Skeletal muscle satellite cell (primary cell): ENCODE measurements around the gene RPTOR.

Experiments used
- H3K27me3 ChIP-seq: 2 replicates; pipeline ENCODE4 v1.7.0; 2013; ENCODE audit warnings: low read length; ENCODE audit not compliant: control insufficient read depth, insufficient read depth
- H3K36me3 ChIP-seq: 2 replicates; pipeline ENCODE4 v1.7.0; 2013; ENCODE audit warnings: mild to moderate bottlenecking, control low read depth, low read length; ENCODE audit not compliant: insufficient read depth
- H3K4me1 ChIP-seq: 2 replicates; pipeline ENCODE4 v1.7.0; 2013; ENCODE audit warnings: low read length; ENCODE audit not compliant: control insufficient read depth, insufficient read depth
- H3K4me2 ChIP-seq: 2 replicates; pipeline ENCODE4 v1.7.0; 2013; ENCODE audit warnings: mild to moderate bottlenecking, low read length
- H3K4me3 ChIP-seq: 2 replicates; pipeline ENCODE4 v1.7.0; 2013; ENCODE audit warnings: low read length
- H3K9ac ChIP-seq: 2 replicates; pipeline ENCODE4 v1.7.0; 2013; ENCODE audit warnings: mild to moderate bottlenecking, low read depth, low read length, moderate library complexity
- H3K9me3 ChIP-seq: replicated peaks from 2 replicates; pipeline ENCODE4 v1.7.0; 2013; ENCODE audit warnings: mild to moderate bottlenecking, control low read depth, low read length

The RPTOR gene

DNA sequence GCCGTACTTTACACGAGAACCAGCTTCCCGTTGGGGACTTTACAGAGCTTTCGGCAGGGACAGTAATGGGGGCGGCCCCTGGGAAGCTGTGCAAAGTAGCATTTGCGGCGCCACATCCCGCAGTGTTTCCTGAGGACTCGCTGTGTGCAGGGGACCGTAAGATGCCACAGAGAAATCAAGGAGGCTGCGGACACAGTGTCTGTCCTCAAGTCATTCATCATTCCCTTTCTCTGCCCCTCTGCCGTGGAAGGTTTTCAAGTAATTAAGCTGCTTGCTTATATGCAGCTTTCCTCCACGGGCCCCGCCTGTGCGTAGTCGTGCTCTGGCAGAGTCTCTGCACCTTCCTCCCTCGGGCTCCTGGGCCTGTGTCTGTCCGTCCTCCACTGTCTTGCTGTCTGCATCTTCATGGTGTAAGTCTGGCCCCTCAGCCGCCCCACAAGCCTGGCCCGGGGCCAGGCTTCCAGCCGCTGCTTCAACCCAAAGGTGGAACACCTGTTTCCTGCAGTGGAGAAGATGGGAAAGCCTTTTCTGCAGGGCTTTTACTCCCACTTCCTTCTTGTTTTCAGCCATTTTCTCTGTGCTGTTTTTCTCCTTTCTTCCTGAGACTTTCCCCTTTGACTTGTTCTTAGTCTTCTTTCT is 230.1 kb downstream of the RPTOR start:
- H3K36me3 ChIP-seq, result peaks cover 15% of the 10 kb centered on the region
- peaks cover 11% of the 10 kb centered on the region for H3K4me1 ChIP-seq
- no peak overlapping the region for H3K9ac ChIP-seq
- no peak overlapping the region for H3K4me2 ChIP-seq
- no peak overlapping the region for H3K4me3 ChIP-seq
- H3K9me3 ChIP-seq, result no peaks in the 10 kb centered on the region
- no peaks in the 10 kb centered on the region for H3K27me3 ChIP-seq

DNA sequence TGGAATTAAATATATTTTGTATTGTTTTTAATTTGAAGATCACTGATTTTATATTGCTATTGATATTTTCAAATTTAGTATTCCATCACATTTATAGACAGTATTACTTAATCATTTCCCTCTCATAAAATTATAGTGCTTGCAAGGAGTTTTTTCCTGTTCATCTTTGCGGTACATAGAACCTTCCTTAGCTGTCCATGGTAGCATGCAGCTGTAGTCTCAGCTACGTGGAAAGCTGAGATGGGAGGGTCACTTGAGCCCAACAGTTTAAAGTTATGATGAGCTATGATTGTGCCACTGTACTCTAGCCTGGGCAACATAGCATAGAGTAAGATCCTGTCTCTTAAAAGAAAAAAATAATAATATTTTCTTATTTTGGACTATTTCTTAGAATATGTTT is 231.2 kb downstream of the RPTOR start:
- Histone ChIP-seq H3K27me3 (no peaks in the 10 kb centered on the region), H3K4me1 (peaks cover 22% of the 10 kb centered on the region), H3K9me3 (no peaks in the 10 kb centered on the region), H3K4me3 (no peak overlapping the region), H3K4me2 (no peak overlapping the region), H3K36me3 (peaks cover 9% of the 10 kb centered on the region), H3K9ac (no peak overlapping the region)

DNA sequence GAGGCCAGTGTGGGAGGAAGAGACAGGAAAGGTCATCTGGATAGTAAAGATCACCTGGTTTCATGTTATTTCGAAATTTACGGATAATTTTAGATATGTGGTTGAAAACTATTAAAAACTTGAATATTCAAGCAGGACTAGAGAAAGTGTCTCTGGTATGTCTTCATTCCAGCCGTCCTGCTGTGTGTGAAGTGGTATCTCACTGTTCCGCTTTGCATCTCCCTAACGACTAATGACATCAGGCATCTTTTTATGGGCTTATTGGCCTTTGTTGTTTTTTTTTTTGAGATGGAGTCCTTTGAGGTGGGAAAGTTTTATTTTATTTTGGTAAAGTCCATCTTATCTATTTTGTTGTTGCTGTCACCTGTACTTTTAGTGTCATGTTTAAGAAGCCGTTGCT is 232.6 kb downstream of the RPTOR start:
- H3K4me1 ChIP-seq, result peaks cover 22% of the 10 kb centered on the region

DNA sequence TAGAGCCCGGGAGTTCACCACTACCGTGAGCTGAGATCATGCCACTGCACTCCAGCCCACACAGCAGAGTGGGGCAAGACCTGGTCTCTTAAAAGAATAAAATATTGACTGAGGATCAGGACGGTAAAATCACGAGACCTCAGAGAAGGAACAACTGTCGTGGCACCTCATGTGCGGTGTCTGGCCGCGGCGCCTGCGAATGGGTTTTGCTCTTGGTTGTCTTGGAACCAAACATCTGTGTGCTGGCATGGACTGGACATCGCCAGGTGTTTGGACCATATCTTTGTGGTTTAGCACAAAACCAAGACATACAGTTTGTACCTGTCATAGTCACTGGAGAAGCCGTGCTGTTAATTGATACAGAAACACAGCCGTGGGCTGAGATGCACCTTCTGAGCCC is 234.1 kb downstream of the RPTOR start:
- Histone ChIP-seq H3K27me3 (no peaks in the 10 kb centered on the region), H3K9ac (no peak overlapping the region), H3K4me1 (peaks cover 13% of the 10 kb centered on the region), H3K4me3 (no peak overlapping the region), H3K4me2 (no peak overlapping the region), H3K36me3 (peaks cover 5% of the 10 kb centered on the region), H3K9me3 (no peaks in the 10 kb centered on the region)

More for the DNA sequence above, 232.6 kb downstream of the RPTOR start:
- H3K4me2 ChIP-seq, result no peak overlapping the region
- H3K4me3 ChIP-seq, result no peak overlapping the region
- H3K9me3 ChIP-seq, result no peaks in the 10 kb centered on the region
- H3K27me3 ChIP-seq, result no peaks in the 10 kb centered on the region
- H3K36me3 ChIP-seq, result peaks cover 9% of the 10 kb centered on the region
- no peak overlapping the region for H3K9ac ChIP-seq

DNA sequence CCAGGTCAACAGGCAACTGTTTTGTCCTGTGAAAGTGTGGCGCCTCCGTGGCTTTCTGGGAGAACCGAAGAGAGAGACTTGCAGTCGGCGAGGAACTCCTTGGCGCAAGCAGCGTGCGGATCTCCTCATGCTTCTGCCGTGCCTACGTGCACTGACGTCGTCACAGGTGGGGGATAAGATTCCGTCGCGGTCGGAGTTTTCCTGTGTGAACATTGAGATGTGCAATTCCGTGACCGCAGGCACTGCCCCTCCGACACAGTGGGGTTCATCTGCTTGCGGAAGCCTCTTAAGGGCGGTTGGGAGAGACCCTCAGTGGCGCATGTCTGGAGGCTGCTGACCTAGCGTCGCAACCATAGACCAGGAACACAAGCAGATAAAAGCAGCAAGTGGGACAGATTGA is 234.7 kb downstream of the RPTOR start:
- Histone ChIP-seq H3K36me3 (peaks cover 2% of the 10 kb centered on the region), H3K4me3 (no peak overlapping the region)

DNA sequence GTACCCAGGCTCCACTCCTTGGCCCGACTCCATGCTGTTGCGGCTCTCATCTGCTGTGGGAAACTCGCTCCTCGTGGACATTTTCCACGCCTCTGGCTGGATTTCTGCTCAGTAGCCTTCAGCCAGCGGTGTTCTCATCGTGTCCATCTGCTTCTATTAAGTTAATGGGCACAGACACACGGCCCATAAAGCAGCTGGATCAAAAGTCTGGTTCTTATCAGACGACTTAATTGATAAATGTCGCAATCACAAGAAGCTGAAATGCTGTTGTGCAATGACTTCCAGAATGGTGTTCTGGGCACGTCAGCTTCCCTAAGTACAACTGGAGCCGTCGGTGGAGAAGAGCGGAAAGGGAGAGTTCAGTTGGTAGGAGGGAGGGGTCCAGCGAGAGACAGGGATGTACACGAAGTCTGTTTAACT is 235.3 kb downstream of the RPTOR start:
- H3K4me1 ChIP-seq, result peaks cover 13% of the 10 kb centered on the region

More for the DNA sequence above, 234.7 kb downstream of the RPTOR start:
- no peak overlapping the region for H3K4me2 ChIP-seq
- no peaks in the 10 kb centered on the region for H3K9me3 ChIP-seq
- peaks cover 13% of the 10 kb centered on the region for H3K4me1 ChIP-seq
- H3K27me3 ChIP-seq, result no peaks in the 10 kb centered on the region
- H3K9ac ChIP-seq, result no peak overlapping the region

DNA sequence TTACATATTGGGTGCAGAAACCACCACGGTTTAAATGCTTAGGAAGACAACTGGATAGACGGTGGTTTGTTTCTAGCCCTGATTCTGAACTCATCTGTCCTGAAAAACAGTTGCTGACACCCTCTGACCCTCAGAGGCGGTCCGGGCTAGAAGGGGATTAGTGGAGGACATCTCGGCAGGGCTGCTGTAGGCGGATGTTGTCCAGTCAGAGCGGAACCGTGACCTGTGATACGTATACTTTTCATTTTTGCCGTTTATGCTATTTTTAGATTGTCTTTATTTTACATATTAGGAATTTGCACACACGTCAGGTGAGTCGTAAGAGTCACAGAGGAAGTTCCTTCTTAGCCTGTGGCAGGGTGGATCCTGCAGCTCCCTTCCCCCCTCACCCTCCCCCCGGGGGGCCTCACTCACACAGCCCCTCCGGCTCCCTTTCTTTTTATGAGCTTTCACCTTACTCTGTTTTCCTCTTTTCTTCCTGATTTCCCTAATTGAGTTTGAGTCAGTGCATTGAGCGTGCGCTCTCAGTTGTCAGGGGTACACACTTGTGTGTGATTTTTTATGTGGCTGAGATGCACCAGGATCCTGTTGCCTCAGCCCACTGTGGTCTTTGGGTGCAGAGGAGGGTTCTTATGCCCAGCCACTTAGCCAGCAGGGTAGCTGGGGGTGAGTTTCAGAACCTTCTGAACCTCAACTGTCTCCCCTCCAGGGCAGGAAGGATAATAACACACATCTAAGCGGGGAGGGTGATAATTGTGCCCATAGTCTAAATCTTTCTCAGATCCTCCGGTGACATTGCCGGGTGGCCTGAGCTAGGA is 236.0 kb downstream of the RPTOR start:
- Histone ChIP-seq H3K27me3 (no peaks in the 10 kb centered on the region), H3K36me3 (no peaks in the 10 kb centered on the region), H3K4me2 (no peak overlapping the region), H3K4me1 (peaks cover 13% of the 10 kb centered on the region), H3K4me3 (no peak overlapping the region), H3K9ac (no peak overlapping the region), H3K9me3 (no peaks in the 10 kb centered on the region)

More for the DNA sequence above, 235.3 kb downstream of the RPTOR start:
- no peaks in the 10 kb centered on the region for H3K36me3 ChIP-seq
- no peak overlapping the region for H3K4me3 ChIP-seq
- no peaks in the 10 kb centered on the region for H3K27me3 ChIP-seq
- no peak overlapping the region for H3K4me2 ChIP-seq
- H3K9me3 ChIP-seq, result no peaks in the 10 kb centered on the region
- H3K9ac ChIP-seq, result no peak overlapping the region

DNA sequence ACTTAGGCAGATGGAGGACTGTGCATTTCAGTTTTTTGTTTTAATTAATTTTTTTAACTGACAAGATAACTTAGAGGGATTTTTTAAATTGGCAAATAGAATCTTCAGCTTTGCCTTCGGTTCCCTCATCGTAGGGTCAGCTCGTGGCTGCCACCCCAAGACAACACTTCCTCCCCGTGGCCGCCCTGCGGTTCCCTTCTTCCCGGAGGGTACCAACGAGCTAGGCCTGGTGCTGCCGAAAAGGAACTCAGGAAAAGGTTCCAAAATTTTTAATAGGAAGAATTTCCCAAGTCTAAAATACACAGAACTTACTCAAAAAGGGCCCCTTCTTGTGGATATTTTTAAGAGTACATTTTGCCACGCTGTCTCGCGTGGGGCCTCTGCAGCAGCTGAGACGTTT is 236.6 kb downstream of the RPTOR start:
- H3K9me3 ChIP-seq, result no peaks in the 10 kb centered on the region
- H3K36me3 ChIP-seq, result no peaks in the 10 kb centered on the region
- no peaks in the 10 kb centered on the region for H3K27me3 ChIP-seq
- peaks cover 15% of the 10 kb centered on the region for H3K4me1 ChIP-seq
- no peak overlapping the region for H3K4me3 ChIP-seq
- no peak overlapping the region for H3K9ac ChIP-seq
- H3K4me2 ChIP-seq, result no peak overlapping the region

DNA sequence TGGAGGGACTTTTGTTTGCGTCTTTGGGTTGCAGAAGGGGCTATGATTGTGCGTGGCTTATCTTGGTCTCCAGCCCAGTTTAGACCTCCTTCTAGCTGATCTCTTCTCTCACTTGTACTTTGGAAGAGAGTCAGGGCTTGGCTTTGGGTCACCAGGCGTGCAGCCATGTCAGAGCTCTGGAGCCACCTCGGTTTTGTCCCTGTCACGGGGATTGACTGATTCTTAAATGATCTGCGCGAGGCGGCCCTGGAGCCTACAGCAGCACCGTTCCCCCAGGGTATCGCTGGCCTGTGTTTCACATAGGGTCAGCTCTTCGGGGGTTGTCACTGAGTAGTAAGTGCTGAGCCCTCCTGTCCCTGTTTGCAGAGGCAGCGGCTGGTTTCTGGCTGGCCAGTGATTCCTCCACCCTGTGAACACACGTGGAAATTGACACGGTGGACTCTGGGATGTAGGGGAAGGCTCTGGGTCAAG is 237.2 kb downstream of the RPTOR start:
- H3K4me1 ChIP-seq, result peaks cover 21% of the 10 kb centered on the region
- no peaks in the 10 kb centered on the region for H3K27me3 ChIP-seq

DNA sequence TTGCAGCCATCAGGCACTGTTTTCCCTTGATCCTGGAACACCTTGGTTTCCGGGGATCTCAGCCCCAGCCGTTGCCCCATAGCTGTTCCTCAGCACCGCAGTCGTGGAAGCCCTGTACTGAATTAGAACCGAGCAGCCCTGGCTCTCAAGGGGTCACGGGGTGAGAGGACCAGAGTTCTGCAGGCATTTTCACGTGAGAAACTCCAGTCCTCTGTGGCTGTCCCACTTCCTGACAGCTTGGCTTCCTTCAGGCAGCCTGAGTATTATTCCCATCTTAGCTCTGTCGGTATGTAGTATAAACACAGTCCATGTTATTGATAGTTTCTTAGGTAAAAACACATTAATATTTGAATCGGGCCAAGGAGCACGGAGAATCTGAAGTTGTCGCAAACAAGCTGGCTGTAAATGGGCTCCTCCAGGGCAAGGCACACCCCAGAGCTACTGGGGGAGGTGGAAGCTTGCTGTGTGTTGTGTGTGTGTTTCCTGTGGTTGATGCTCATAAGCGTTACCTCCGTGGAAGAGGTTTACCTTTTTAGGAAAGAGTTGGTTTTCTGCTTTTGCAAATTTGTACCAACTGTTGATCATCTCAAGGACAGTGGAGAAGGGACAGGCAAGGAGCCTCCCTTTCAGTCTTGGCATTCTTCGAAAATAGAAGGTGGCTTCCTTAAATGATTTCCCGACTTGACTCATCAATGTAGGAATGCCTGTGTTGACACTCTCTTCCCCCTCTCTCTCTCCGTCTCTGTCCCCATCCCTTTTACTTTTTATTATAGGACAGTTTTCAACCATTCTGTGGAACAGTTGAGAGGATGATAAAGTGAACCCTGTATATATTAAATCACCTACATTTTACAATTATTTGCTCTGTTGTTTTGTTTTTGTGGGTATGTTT is 238.1 kb downstream of the RPTOR start:
- H3K9ac ChIP-seq, result no peak overlapping the region
- H3K27me3 ChIP-seq, result no peaks in the 10 kb centered on the region
- no peak overlapping the region for H3K4me3 ChIP-seq
- no peak overlapping the region for H3K4me2 ChIP-seq
- peaks cover 22% of the 10 kb centered on the region for H3K4me1 ChIP-seq
- no peaks in the 10 kb centered on the region for H3K9me3 ChIP-seq
- H3K36me3 ChIP-seq, result no peaks in the 10 kb centered on the region

More for the DNA sequence above, 237.2 kb downstream of the RPTOR start:
- no peaks in the 10 kb centered on the region for H3K9me3 ChIP-seq
- no peak overlapping the region for H3K4me2 ChIP-seq
- H3K36me3 ChIP-seq, result no peaks in the 10 kb centered on the region
- no peak overlapping the region for H3K9ac ChIP-seq
- no peak overlapping the region for H3K4me3 ChIP-seq

DNA sequence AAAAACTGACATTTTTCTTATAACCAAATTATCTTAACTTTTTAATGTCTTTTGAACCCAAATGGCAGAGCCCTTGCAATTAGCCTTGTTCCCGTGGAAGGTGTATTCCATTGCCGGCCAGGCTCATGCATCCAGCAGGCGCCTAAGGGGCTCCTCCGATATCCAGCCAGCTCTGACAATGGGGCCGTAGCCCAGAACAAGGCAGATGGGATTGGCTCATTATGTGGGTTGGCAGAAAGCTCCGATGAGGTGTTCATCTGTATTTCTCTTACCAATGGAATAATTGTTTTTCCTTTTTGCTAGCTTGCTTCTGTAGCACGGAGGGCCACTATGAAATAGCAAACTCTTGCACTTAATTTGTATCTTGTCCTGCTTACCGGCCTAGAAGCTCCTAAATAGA is 238.8 kb downstream of the RPTOR start:
- no peaks in the 10 kb centered on the region for H3K9me3 ChIP-seq
- H3K4me3 ChIP-seq, result no peak overlapping the region
- H3K27me3 ChIP-seq, result no peaks in the 10 kb centered on the region
- peaks cover 24% of the 10 kb centered on the region for H3K4me1 ChIP-seq
- no peak overlapping the region for H3K4me2 ChIP-seq
- H3K9ac ChIP-seq, result no peak overlapping the region
- H3K36me3 ChIP-seq, result no peaks in the 10 kb centered on the region
